Upper lobe of left lung (tissue), 6 donors: ENCODE measurements around the gene GSG1L2. TPM values are rescaled to one million over a fixed set of nuclear protein-coding genes. Genes with fewer than 3 reads are reported as not detected.

ENCODE experiments used
- ATAC-seq, 2 donors: fragments of 200-7000 bp; cut with Tn5 transposase; one replicate each; pipeline ENCODE4 v1.9.1; 2022; ENCODE audit warnings: mild to moderate bottlenecking in 2 of 2, moderate library complexity in 2 of 2; ENCODE audit not compliant: low FRiP score in 2 of 2
- DNase-seq, 2 donors: peaks; one replicate each; pipeline ENCODE4 v3.0.0-alpha.2; 2019 to 2020
- H3K27ac ChIP-seq, 4 donors: fragments of 200-600 bp; sonication (generic); one replicate each; pipeline ENCODE4 v1.5.1; 2016 to 2019
- H3K27me3 ChIP-seq, 4 donors: fragments of 200-600 bp; sonication (generic); one replicate each; pipeline ENCODE4 v1.5.1; 2017 to 2019
- H3K36me3 ChIP-seq, 4 donors: fragments of 200-600 bp; sonication (generic); one replicate each; pipeline ENCODE4 v1.5.1; 2016 to 2019
- H3K4me1 ChIP-seq, 4 donors: fragments of 200-600 bp; sonication (generic); one replicate each; pipeline ENCODE4 v1.5.1; 2018 to 2019
- H3K4me3 ChIP-seq, 4 donors: fragments of 200-600 bp; sonication (generic); one replicate each; pipeline ENCODE4 v1.5.1; 2017 to 2019; ENCODE audit warnings: mild to moderate bottlenecking in 2 of 4, moderate library complexity in 1 of 4
- H3K9me3 ChIP-seq, 4 donors: fragments of 200-600 bp; sonication (generic); one replicate each; pipeline ENCODE4 v1.5.1; 2018 to 2019
- CTCF ChIP-seq, 6 experiments: fragments of 450-650 bp in 4 of 6; fragments of 200-600 bp in 2 of 6; sonication (generic) in 2 of 6; IDR thresholded peaks; one replicate each; pipeline ENCODE4 v1.5.1; 2016 to 2019; ENCODE audit warnings: antibody characterized with exemption in 6 of 6
- EP300 ChIP-seq, 4 donors: sonication (generic); formaldehyde crosslinking; IDR thresholded peaks; one replicate each; pipeline ENCODE4 v1.5.1; 2017; ENCODE audit warnings: antibody characterized with exemption in 4 of 4, control low read depth in 2 of 4
- POLR2A ChIP-seq, 4 donors: fragments of 450-650 bp; IDR thresholded peaks; one replicate each; pipeline ENCODE4 v1.5.1; 2016 to 2017; ENCODE audit warnings: antibody characterized with exemption in 4 of 4, mild to moderate bottlenecking in 2 of 4
- POLR2AphosphoS5 ChIP-seq, 2 donors: sonication (generic); formaldehyde crosslinking; IDR thresholded peaks; one replicate each; pipeline ENCODE4 v1.5.1; 2017; ENCODE audit warnings: antibody characterized with exemption in 2 of 2
- WGBS, 2 donors: methylation state at CpG; one replicate each; pipeline ENCODE4 v1.1.5; 2017 to 2018; 5-methylcytosine and 5-hydroxymethylcytosine counted together
- total RNA-seq, 6 donors: library from RNA; depleted of rRNA in 4 of 6; stranded (reverse); fragments of >200 nt in 4 of 6; gene quantifications; one replicate each; pipeline versions ENCODE4 v1.1.0 to v1.2.1, GENCODE V29; 2016 to 2021
- donor health status: DM: no; HTN: no; CAD: no; lungs with moderate emphysema.
- donor health status: DM: no; HTN: yes; CAD: no; lungs with severe emphysema.

The GSG1L2 gene
- total RNA-seq, 6 donors from 2014 or later = not detected

- DNase-seq = no peak
- no peak overlapping the region for H3K4me3 ChIP-seq
- no peaks in the 10 kb centered on the region for H3K36me3 ChIP-seq
- H3K27me3 ChIP-seq = no peaks in the 10 kb centered on the region
- no peak overlapping the region for H3K27ac ChIP-seq
- ATAC-seq = no peak
- peaks cover 0 to 15% (median 5%) of the 10 kb centered on the region in 4 donors for H3K9me3 ChIP-seq
- 77 to 90% methylated on average over 6 to 7 of the region's 7 CpGs for WGBS, 2 donors
- no peak for TF ChIP-seq POLR2A (IDR thresholded peaks at IDR 0.05)
- TF ChIP-seq CTCF (IDR thresholded peaks at IDR 0.05) = no peak
- no peak for TF ChIP-seq EP300 (IDR thresholded peaks at IDR 0.05)
- TF ChIP-seq POLR2AphosphoS5 (IDR thresholded peaks at IDR 0.05) = no peak
- H3K4me1 ChIP-seq = peaks cover 0 to 3% (median 0%) of the 10 kb centered on the region in 4 donors
These were observed 39.0 kb upstream of the GSG1L2 start for GRCh38 chr17:9860851-9861250.

GRCh38 chr17:9859781-9860180 is 37.9 kb upstream of the GSG1L2 start:
- no peak for DNase-seq
- no peak for TF ChIP-seq CTCF (IDR thresholded peaks at IDR 0.05)
- TF ChIP-seq EP300 (IDR thresholded peaks at IDR 0.05) = no peak
- no peak for TF ChIP-seq POLR2A (IDR thresholded peaks at IDR 0.05)
- TF ChIP-seq POLR2AphosphoS5 (IDR thresholded peaks at IDR 0.05) = no peak
- 83 to 96% methylated on average over 4 to 5 of the region's 5 CpGs for WGBS, 2 donors
- ATAC-seq = no peak
- peaks cover 0 to 15% (median 5%) of the 10 kb centered on the region in 4 donors for H3K9me3 ChIP-seq
- no peak overlapping the region for H3K27ac ChIP-seq
- H3K4me3 ChIP-seq = no peak overlapping the region
- H3K27me3 ChIP-seq = no peaks in the 10 kb centered on the region
- no peaks in the 10 kb centered on the region for H3K36me3 ChIP-seq
- H3K4me1 ChIP-seq = no peaks in the 10 kb centered on the region

- H3K27ac ChIP-seq = no peak overlapping the region
- no peaks in the 10 kb centered on the region for H3K4me1 ChIP-seq
- DNase-seq = no peak
- H3K4me3 ChIP-seq = no peak overlapping the region
- TF ChIP-seq CTCF (IDR thresholded peaks at IDR 0.05) = no peak
- no peaks in the 10 kb centered on the region for H3K36me3 ChIP-seq
- H3K9me3 ChIP-seq = peaks cover 0 to 9% (median 4%) of the 10 kb centered on the region in 4 donors
- no peak for ATAC-seq
- WGBS, 2 donors = 68 to 88% methylated on average over 2 to 4 of the region's 4 CpGs
- H3K27me3 ChIP-seq = no peaks in the 10 kb centered on the region
These were observed 33.2 kb upstream of the GSG1L2 start for GRCh38 chr17:9855036-9855435.

- Histone ChIP-seq H3K9me3 (peaks cover 0 to 5% (median 2%) of the 10 kb centered on the region in 4 donors), H3K27ac (no peak overlapping the region), H3K4me1 (no peaks in the 10 kb centered on the region), H3K27me3 (no peaks in the 10 kb centered on the region), H3K36me3 (no peaks in the 10 kb centered on the region), H3K4me3 (no peak overlapping the region)
- DNase-seq = no peak
- TF ChIP-seq CTCF (IDR thresholded peaks at IDR 0.05) (no peak), POLR2A (IDR thresholded peaks at IDR 0.05) (no peak), EP300 (IDR thresholded peaks at IDR 0.05) (no peak), POLR2AphosphoS5 (IDR thresholded peaks at IDR 0.05) (no peak)
- 76 to 85% methylated on average over 5 of the region's 5 CpGs for WGBS, 2 donors
- no peak for ATAC-seq
These were observed 32.4 kb upstream of the GSG1L2 start for GRCh38 chr17:9854255-9854654.

GRCh38 chr17:9850151-9850550 is 28.3 kb upstream of the GSG1L2 start:
- WGBS, 2 donors = 77 to 79% methylated on average over 5 of the region's 5 CpGs
- DNase-seq = no peak
- Histone ChIP-seq H3K27me3 (no peaks in the 10 kb centered on the region), H3K9me3 (no peaks in the 10 kb centered on the region), H3K27ac (no peak overlapping the region), H3K36me3 (no peaks in the 10 kb centered on the region), H3K4me1 (no peaks in the 10 kb centered on the region), H3K4me3 (no peak overlapping the region)
- TF ChIP-seq EP300 (IDR thresholded peaks at IDR 0.05) (no peak), CTCF (IDR thresholded peaks at IDR 0.05) (no peak), POLR2AphosphoS5 (IDR thresholded peaks at IDR 0.05) (no peak), POLR2A (IDR thresholded peaks at IDR 0.05) (no peak)
- ATAC-seq = no peak
